HG03565 (cell line): Measurements from ENCODE around the gene DMRTC1.
"Not testable (repeated sequence)": the region's sequence is repeated elsewhere in the genome, so short reads cannot be mapped to it uniquely, and the experiment has no call there.

Experiments
- ATAC-seq: cut with Tn5 transposase; IDR thresholded peaks from one replicate; pipeline ENCODE4 v1.9.1; 2021; ENCODE audit warnings: mild to moderate bottlenecking, moderate library complexity; ENCODE audit not compliant: unreplicated experiment

The DMRTC1 gene, protein sequence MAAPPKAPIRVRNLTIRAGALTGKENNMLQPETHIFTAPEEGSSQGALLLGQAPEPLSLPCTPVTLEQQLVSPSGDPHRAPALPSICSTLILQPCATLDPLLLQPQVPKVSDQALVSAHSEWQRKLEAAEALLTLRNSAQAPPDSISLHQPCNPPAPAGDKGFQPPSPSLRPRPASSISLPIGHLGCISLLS

GRCh38 chrX:72943819-72944169, at the start of gene DMRTC1:
DMRTC1 (minus strand) TSS chrX:72943837; CDS start chrX:72875694, 68,143 bp downstream.
- ATAC-seq = peak; percentile 82

- not testable (repeated sequence) for ATAC-seq
These were observed 37.3 kb upstream of the DMRTC1 start for GRCh38 chrX:72980894-72981469.

DNA sequence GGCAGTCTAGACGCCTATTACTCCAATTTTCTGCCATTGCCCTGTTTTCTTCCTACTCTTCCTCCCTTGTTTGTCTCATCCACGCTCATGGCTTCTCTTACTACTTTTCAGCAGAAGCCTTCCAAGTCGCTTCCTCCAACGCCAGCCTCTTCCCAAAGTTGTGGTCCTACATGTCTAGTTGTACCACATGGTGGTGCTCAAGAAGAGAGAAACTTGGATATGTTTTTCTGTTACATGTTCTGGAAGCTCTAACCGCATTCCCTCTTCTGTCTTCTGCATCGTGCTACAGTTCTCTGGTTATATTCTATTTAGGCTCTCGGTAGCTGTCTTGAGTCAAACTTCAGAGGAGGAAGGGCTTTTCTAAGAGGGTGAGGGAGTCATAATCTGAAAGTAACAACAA, 31.2 kb upstream of the DMRTC1 start:
- ATAC-seq = not testable (repeated sequence)

DNA sequence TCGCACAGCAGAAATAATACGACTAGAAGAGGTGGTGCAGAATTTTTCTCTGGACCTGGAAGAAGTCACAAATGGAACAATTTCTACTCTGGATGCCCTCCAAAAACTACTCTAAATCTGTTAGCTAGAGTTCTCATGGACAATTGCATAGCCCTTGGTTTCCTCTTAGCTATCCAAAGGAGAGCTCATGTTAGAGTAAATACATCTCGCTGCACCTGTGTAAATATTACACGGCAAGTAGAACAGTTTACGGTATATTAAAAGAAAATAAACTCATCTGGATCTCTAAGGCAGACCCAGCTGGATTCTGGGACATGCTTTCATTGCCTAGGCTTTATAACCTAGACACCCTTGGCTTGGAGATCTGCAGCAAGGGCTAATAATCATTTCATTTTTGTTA, 28.2 kb upstream of the DMRTC1 start:
- not testable (repeated sequence) for ATAC-seq

GRCh38 chrX:72959971-72960370, 16.3 kb upstream of the DMRTC1 start:
- not testable (repeated sequence) for ATAC-seq

DNA sequence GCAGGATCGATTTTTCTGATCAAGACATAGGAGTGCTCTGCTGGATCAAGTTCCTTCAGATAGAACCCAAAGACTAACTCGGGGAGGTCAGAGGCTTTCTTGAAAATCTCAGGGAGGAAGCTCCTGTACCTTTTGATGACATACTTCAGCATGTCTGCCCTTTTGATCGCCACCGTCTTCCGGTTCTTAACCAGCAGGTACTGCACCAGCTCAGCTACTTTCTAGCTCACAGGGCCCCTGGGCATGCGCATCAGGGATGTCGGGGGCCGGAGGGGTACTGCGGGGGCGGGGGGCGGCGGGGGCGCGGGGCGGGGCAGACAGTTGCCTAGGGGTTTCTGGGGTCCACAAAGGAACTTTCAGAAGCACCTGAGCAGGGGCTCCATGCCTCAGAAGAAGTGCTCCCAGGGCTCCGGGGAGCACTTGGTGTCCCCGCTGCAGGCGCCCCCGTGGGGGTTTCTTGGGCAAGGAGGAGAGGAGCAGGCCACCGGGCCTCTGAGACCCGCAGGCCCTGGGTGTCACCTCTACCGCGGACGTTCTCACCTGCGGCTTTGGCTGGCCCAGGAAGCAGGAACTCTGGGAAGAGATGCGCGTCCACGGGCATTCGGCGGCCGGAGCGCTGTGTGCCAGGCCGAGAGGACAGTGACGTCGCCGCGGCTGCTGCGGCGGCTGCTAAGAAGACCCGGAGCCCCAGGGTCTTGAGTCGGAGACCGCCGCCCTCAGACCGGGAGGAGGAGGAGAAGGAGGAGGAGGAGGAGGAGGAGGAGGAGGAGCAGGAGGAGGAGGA, 410 bp downstream of the DMRTC1 start:
- ATAC-seq = peak; percentile 55

DNA sequence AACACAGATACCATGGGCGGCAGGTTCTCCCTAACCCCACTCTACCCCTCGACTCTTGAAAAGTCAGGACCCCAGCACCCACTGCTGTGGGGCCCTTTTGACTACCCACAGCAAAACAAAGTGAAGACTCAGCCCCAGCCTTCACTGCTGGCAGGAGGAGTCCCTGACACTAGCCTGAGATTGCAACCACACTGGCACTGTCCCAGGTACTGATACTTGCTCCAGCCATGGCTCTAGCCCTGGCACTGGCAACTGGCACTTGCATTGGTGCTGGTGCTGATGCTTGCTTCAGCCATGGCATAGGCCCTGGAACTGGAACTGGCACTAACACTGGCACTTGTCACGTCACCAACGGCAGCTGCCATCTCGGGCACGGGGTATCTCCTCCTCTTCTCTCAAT, 1.4 kb downstream of the DMRTC1 start:
- ATAC-seq = not testable (repeated sequence)

DNA sequence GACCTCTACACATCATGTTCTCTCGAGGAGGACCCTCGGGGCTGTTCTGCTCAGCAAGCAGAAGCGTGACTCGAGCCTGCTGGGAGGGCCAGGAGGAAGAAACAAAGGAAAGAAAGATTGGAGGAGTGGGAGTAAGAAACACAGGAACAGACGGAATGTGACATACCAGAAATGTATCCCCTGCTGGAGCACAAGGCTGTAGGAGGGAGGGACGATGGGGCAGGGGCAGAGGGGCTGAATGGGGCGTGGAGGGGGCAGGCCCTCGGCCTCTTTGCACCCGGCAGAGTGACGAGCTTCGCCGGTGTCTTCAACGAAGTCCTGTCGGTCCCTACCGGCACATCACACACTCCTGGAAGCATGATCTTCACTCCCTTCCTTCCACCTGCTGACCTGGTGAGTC, 5.7 kb downstream of the DMRTC1 start, which contains the start of gene FAM236A:
FAM236A (plus strand) TSS at position 301 of the 400 bp plus-strand sequence; CDS start at position 358, 57 bp downstream.
- ATAC-seq = not testable (repeated sequence)

DNA sequence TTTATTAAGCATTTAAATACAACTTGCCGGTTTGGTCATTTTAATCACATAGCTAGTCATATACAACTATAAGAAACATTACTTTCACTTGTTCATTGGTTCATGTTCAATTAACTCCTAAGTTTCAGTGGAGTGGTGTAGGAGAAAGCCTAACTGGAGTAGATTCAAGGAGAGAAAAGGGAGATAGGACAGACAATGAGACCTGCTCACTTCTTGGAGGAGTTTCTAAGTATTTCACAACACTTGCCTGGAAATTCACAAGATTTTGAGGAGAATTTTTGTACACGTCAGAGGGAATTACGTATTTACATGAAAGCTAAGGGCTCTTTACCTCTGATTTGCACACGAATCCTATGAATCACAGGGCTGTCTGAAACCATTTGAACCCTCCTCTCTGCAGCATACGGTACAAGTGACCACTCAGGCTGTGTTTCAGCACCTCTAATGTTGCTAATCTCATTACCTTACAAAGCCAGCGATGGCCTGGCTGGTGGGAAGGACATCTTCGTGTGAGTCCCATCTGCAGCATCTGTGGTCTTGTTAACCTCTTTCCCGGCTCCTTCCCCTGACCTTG, 6.7 kb downstream of the DMRTC1 start:
- not testable (repeated sequence) for ATAC-seq

- ATAC-seq = not testable (repeated sequence)
These were observed 7.2 kb downstream of the DMRTC1 start for GRCh38 chrX:72936455-72936854.

DNA sequence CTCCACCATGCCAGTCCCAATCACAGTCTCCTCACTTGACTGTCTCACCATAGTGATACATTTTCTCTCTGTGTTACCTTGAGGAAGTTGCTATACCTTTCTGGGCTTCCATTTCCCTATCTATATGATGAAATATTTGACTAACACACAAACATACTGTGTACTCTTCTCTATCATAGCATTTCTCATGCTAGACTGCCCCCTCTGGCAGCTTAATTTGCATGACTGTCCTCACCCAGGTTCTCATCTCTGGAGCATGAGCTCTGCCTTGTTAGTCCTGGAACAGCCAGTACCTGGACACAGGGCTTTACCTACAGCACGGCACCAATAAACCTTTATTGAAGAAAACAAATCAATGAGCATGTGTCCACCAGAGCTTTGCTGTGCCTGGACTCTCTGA, 11.4 kb downstream of the DMRTC1 start:
- not testable (repeated sequence) for ATAC-seq

GRCh38 chrX:72916096-72916495, 27.5 kb downstream of the DMRTC1 start:
- ATAC-seq = not testable (repeated sequence)

GRCh38 chrX:72912315-72912714, 31.3 kb downstream of the DMRTC1 start, which contains the start of gene FAM236C:
FAM236C (plus strand) TSS chrX:72912615; CDS start chrX:72912715, 100 bp downstream.
- ATAC-seq = not testable (repeated sequence)

GRCh38 chrX:72889740-72890139, 53.9 kb downstream of the DMRTC1 start:
- ATAC-seq = not testable (repeated sequence)

DNA sequence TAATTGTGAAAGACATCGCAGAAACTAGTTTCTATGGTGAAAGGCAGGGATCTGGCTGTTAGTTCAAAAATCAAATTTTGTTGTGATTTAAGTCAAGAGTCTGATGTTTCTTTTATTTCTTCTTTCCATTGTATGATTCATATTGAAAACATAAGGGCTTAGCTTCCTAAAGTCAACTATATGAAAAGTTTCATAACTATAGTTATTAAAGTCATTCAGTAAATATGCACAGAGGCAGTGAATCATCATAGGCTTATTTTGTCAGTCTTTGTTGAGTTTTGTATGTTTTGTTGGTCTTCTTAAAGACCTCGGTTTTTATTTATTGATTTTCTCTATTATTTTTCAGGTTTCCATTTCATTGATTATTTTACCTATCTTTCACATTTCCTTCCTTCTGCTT, 60.7 kb downstream of the DMRTC1 start:
- ATAC-seq = not testable (repeated sequence)

DNA sequence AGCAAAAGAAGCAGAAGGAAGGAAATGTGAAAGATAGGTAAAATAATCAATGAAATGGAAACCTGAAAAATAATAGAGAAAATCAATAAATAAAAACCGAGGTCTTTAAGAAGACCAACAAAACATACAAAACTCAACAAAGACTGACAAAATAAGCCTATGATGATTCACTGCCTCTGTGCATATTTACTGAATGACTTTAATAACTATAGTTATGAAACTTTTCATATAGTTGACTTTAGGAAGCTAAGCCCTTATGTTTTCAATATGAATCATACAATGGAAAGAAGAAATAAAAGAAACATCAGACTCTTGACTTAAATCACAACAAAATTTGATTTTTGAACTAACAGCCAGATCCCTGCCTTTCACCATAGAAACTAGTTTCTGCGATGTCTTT, 106.1 kb downstream of the DMRTC1 start:
- ATAC-seq = not testable (repeated sequence)

GRCh38 chrX:72830701-72831100, 112.9 kb downstream of the DMRTC1 start:
- ATAC-seq = not testable (repeated sequence)
